Uterus (tissue), 2 donors: Measurements from ENCODE around the gene KLF7.

ENCODE experiments used
- CTCF ChIP-seq, 4 experiments: fragments of 200-600 bp in 2 of 4; fragments of 450-650 bp in 2 of 4; sonication (generic) in 2 of 4; IDR thresholded peaks; one replicate each; pipeline ENCODE4 v1.5.1; 2016 to 2019; ENCODE audit warnings: antibody characterized with exemption in 4 of 4, mild to moderate bottlenecking in 2 of 4, moderate library complexity in 1 of 4
- POLR2A ChIP-seq, 2 donors: fragments of 450-650 bp; IDR thresholded peaks; one replicate each; pipeline ENCODE4 v1.6.1; 2016; ENCODE audit warnings: antibody characterized with exemption in 2 of 2, mild to moderate bottlenecking in 1 of 2, moderate library complexity in 1 of 2

GRCh38 chr2:207041786-207042554 lies 123.8 kb downstream of the KLF7 start:
- TF ChIP-seq CTCF (IDR thresholded peaks at IDR 0.05) (no peak), POLR2A (IDR thresholded peaks at IDR 0.05) (no peak)
